A549 (cell line): Measurements from ENCODE around the gene GAN. TPM values are rescaled to one million over a fixed set of nuclear protein-coding genes. Genes with fewer than 3 reads are reported as not detected.

Experiments used
- ATAC-seq, 2 experiments: fragments of 200-7000 bp in 1 of 2; fragments of >200 bp in 1 of 2; cut with Nextera tagmentation in 1 of 2; cut with Tn5 transposase in 1 of 2; 3 replicates each; pipeline versions ENCODE4 v1.8.0 to v1.9.1; 2018 to 2020; ENCODE audit warnings: mild to moderate bottlenecking in 1 of 2, moderate library complexity in 1 of 2
- CTCF ChIA-PET: fragments of 300-600 bp; sonication (Branson Sonifier 250); formaldehyde crosslinking; extraction: SDS; loops from one replicate; lab custom pipeline; 2021; ENCODE audit warnings: antibody characterized with exemption, inconsistent platforms; lab: Yijun Ruan, JAX
- POLR2A ChIA-PET: fragments of 350-600 bp; formaldehyde crosslinking; extraction: SDS; loops from one replicate; lab custom pipeline; 2021; ENCODE audit warnings: antibody characterized with exemption, inconsistent platforms; lab: Yijun Ruan, JAX
- DNase-seq, 2 experiments: peaks; one replicate each; pipeline versions ENCODE4 v3.0.0 to v3.0.0-alpha.2; 2011 to 2016; ENCODE audit warnings: low read depth in 1 of 2, low spot score in 1 of 2
- FAIRE-seq: peaks from 2 replicates; lab custom pipeline; 2011; peaks lifted over from hg19 to GRCh38; lab: Jason Lieb, UNC
- H3K27ac ChIP-seq, 2 experiments: fragments of >200 bp; sonication (Bioruptor Twin); formaldehyde crosslinking; 3 replicates each; pipeline ENCODE4 v1.5.1; 2016 to 2017
- H3K4me1 ChIP-seq: fragments of >200 bp; sonication (Bioruptor Twin); formaldehyde crosslinking; 3 replicates; pipeline ENCODE4 v1.6.1; 2016
- H3K4me2 ChIP-seq: fragments of >200 bp; sonication (Bioruptor Twin); formaldehyde crosslinking; 3 replicates; pipeline ENCODE4 v1.6.1; 2016
- H3K4me3 ChIP-seq: fragments of >200 bp; sonication (Bioruptor Twin); formaldehyde crosslinking; 3 replicates; pipeline ENCODE4 v1.5.1; 2016
- H3K9me3 ChIP-seq: fragments of >200 bp; sonication (Bioruptor Twin); formaldehyde crosslinking; 3 replicates; pipeline ENCODE4 v1.6.1; 2016
- CBX2 ChIP-seq: fragments of 200-600 bp; sonication (generic); IDR thresholded peaks from 2 replicates; pipeline ENCODE4 v1.6.1; 2016; ENCODE audit warnings: low read depth, mild to moderate bottlenecking, borderline replicate concordance
- CEBPB ChIP-seq, 2 experiments: fragments of >200 bp in 1 of 2; sonication (Bioruptor Twin) in 1 of 2; formaldehyde crosslinking in 1 of 2; IDR thresholded peaks; 2 replicates each; pipeline ENCODE4 v1.6.1; 2012 to 2016
- E2F6 ChIP-seq: IDR thresholded peaks from 2 replicates; pipeline ENCODE4 v1.6.1; 2012; ENCODE audit warnings: low read depth, borderline replicate concordance
- EHF ChIP-seq: fragments of 250-450 bp; sonication (Bioruptor Pico); IDR thresholded peaks from 2 replicates; pipeline ENCODE4 v1.5.0; 2020; ENCODE audit warnings: mild to moderate bottlenecking
- EP300 ChIP-seq, 2 experiments: fragments of >200 bp; sonication (Bioruptor Twin); formaldehyde crosslinking; IDR thresholded peaks; 2 replicates in 1 of 2; 3 replicates in 1 of 2; pipeline ENCODE4 v1.6.1; 2016 to 2017
- FOSB ChIP-seq: fragments of 250-450 bp; sonication (Bioruptor Pico); IDR thresholded peaks from 2 replicates; pipeline ENCODE4 v1.5.0; 2020; ENCODE audit warnings: mild to moderate bottlenecking, moderate library complexity
- HEYL ChIP-seq: fragments of 250-450 bp; sonication (Bioruptor Pico); IDR thresholded peaks from 2 replicates; pipeline ENCODE4 v1.8.0; 2021; ENCODE audit warnings: mild to moderate bottlenecking, moderate library complexity
- HOXB5 ChIP-seq: fragments of 250-450 bp; sonication (Bioruptor Pico); IDR thresholded peaks from 2 replicates; pipeline ENCODE4 v1.5.0; 2020; ENCODE audit warnings: mild to moderate bottlenecking, moderate library complexity
- JUNB ChIP-seq: fragments of >200 bp; sonication (Bioruptor Twin); formaldehyde crosslinking; IDR thresholded peaks from 2 replicates; pipeline ENCODE4 v1.6.1; 2016
- KDM5A ChIP-seq: fragments of 200-600 bp; sonication (generic); IDR thresholded peaks from 2 replicates; pipeline ENCODE4 v1.6.1; 2016; ENCODE audit warnings: antibody characterized with exemption, mild to moderate bottlenecking
- MAFK ChIP-seq: fragments of 450-650 bp; IDR thresholded peaks from 2 replicates; pipeline ENCODE4 v1.6.1; 2014; ENCODE audit not compliant: partially characterized antibody
- MAX ChIP-seq: IDR thresholded peaks from 2 replicates; pipeline ENCODE4 v1.6.1; 2012
- NFE2L2 ChIP-seq: fragments of 150-350 bp; conservative IDR thresholded peaks from 2 replicates; pipeline ENCODE4 v1.6.1; 2014; ENCODE audit warnings: low read length
- POLR2AphosphoS2 ChIP-seq: conservative IDR thresholded peaks from 2 replicates; pipeline ENCODE4 v1.6.1; 2012; ENCODE audit warnings: low read length, improper control_type of control experiment, inconsistent platforms
- REST ChIP-seq: fragments of 200-600 bp; sonication (generic); IDR thresholded peaks from 2 replicates; pipeline ENCODE4 v1.6.1; 2016; ENCODE audit warnings: antibody characterized with exemption, mild to moderate bottlenecking, moderate library complexity
- SMC3 ChIP-seq: fragments of >200 bp; sonication (Bioruptor Twin); formaldehyde crosslinking; IDR thresholded peaks from 3 replicates; pipeline ENCODE4 v1.6.1; 2018; ENCODE audit warnings: inconsistent platforms
- ZC3H11A ChIP-seq: fragments of 450-650 bp; IDR thresholded peaks from 2 replicates; pipeline ENCODE4 v1.6.1; 2014; ENCODE audit warnings: antibody characterized with exemption, mild to moderate bottlenecking
- ZFP36 ChIP-seq: fragments of 450-650 bp; IDR thresholded peaks from 2 replicates; pipeline ENCODE4 v1.6.1; 2014; ENCODE audit warnings: borderline replicate concordance; ENCODE audit not compliant: partially characterized antibody
- WGBS: methylation state at CpG from one replicate; pipeline ENCODE4 v1.1.6; 2017; ENCODE audit errors: missing lambda C conversion rate; 5-methylcytosine and 5-hydroxymethylcytosine counted together
- polyA plus RNA-seq, 4 experiments: library from polyadenylated mRNA; depleted of rRNA in 3 of 4; stranded (reverse); fragments of >200 nt; fragmentation: RNase III in 1 of 4; extraction: RNeasy Plus Mini Kit Qiagen cat#74134 plus additional on column Dnase treatment in 1 of 4; gene quantifications; 2 replicates in 3 of 4; 3 replicates in 1 of 4; pipeline ENCODE4 v1.2.3, GENCODE V29; 2011 to 2017
- TF ChIP-seq, protein P1 (sequence below): fragments of >200 bp; sonication (Bioruptor Twin); formaldehyde crosslinking; IDR thresholded peaks from 3 replicates; pipeline ENCODE4 v1.5.1; 2016
- TF ChIP-seq, protein P2 (sequence below): IDR thresholded peaks from 2 replicates; pipeline ENCODE4 v1.6.1; 2012

The GAN gene
- polyA plus RNA-seq, 2 of the 4 experiments (the other 2 are of a cell fraction) = 2.8 to 8.1 TPM

- POLR2A ChIA-PET = no interaction called here
These were observed 31.7 kb upstream of the GAN start for GRCh38 chr16:81283044-81283443.

More at GRCh38 chr16:81283044-81283443, 31.7 kb upstream of the GAN start:
- H3K27ac ChIP-seq = no peak overlapping the region
- no peak for FAIRE-seq
- no peak overlapping the region for H3K4me3 ChIP-seq
- TF ChIP-seq EP300 (IDR thresholded peaks at IDR 0.05) (no peak), ZFP36 (no peak), MAFK (no peak), E2F6 (no peak), CEBPB (IDR thresholded peaks at IDR 0.05) (no peak), ZC3H11A (no peak), POLR2AphosphoS2 (no peak), EHF (CRISPR knock-in tag) (no peak), JUNB (no peak), KDM5A (no peak), MAX (no peak), NFE2L2 (no peak), FOSB (CRISPR knock-in tag) (no peak), HOXB5 (CRISPR knock-in tag) (no peak), REST (no peak), SMC3 (no peak), CBX2 (no peak), HEYL (CRISPR knock-in tag) (no peak)
- TF ChIP-seq, protein P1, sequence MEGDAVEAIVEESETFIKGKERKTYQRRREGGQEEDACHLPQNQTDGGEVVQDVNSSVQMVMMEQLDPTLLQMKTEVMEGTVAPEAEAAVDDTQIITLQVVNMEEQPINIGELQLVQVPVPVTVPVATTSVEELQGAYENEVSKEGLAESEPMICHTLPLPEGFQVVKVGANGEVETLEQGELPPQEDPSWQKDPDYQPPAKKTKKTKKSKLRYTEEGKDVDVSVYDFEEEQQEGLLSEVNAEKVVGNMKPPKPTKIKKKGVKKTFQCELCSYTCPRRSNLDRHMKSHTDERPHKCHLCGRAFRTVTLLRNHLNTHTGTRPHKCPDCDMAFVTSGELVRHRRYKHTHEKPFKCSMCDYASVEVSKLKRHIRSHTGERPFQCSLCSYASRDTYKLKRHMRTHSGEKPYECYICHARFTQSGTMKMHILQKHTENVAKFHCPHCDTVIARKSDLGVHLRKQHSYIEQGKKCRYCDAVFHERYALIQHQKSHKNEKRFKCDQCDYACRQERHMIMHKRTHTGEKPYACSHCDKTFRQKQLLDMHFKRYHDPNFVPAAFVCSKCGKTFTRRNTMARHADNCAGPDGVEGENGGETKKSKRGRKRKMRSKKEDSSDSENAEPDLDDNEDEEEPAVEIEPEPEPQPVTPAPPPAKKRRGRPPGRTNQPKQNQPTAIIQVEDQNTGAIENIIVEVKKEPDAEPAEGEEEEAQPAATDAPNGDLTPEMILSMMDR = no peak
- TF ChIP-seq, protein P2, sequence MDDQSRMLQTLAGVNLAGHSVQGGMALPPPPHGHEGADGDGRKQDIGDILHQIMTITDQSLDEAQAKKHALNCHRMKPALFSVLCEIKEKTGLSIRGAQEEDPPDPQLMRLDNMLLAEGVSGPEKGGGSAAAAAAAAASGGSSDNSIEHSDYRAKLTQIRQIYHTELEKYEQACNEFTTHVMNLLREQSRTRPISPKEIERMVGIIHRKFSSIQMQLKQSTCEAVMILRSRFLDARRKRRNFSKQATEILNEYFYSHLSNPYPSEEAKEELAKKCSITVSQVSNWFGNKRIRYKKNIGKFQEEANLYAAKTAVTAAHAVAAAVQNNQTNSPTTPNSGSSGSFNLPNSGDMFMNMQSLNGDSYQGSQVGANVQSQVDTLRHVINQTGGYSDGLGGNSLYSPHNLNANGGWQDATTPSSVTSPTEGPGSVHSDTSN = no peak
- ATAC-seq = no peak
- CTCF ChIA-PET = no interaction called here
- no peak overlapping the region for H3K4me2 ChIP-seq
- H3K4me1 ChIP-seq = no peaks in the 10 kb centered on the region
- no peak for DNase-seq
- WGBS = 91% methylated on average over 3 of the region's 3 CpGs
- no peaks in the 10 kb centered on the region for H3K9me3 ChIP-seq
